ENCODE results near the gene SUMO4.
"Not testable (repeated sequence)": the region's sequence is repeated elsewhere in the genome, so short reads cannot be mapped to it uniquely, and the experiment has no call there.

Gene SUMO4

DNA sequence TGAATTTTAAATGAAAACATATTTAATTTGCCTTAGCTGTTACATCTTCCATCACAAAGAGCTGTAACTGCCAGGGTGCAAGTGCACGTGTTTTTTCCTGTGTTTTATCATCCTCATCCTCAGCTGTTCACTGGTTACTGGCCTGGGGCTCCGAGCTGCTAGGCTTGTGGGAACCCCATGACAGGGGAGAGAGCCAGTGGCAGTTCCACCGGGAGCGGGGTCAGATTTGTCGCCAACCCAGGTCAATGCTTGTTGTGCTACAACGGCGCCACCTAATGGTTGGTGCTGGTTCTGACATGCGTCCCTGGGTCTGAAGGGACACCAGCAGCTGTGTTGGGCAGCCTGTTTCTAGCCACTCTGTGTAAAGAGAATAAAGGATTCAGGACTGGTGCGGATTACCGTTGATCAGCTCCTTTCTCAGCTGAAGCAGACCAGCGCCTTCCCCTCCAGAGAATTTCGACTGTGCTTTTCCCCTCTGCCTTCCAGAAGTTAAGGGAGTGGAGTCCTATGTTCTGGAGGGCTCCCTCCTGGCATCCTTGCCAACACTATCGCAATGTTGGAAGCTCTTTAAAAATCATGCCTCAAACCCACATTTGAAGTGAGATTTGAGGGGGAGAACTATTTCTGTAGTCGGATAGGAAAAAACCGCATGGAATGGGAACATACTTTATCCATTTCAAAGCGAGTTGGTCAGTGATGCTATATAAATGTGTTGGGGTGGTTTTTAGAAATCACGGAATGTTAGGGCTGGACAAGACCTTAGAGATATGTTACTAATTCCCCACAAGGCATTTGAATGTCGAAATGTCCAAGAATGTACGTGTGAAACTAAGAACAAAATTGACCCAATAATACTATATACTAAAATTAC is 32.1 kb downstream of the SUMO4 start:
- DNase-seq (ENCODE audit: low read depth): peak; percentile 79

DNA sequence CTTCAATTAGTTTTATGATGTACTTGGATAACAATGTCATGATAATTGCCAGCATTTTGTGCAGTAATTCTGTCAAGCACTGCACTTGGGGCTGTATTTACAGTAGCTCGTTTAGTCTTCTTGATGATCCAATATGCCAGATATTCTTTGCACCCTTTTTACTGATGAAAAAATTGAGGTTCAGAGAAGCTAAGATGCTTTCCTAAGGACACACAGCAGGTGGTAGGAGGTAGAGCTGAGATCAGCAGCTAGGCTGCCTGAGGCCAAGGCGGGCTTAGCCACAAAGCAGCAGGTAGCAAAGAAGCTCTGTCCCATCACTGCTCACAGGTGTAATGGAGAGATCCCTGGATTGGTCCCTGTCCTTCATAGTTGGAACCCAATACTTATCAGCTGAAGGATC is 33.3 kb downstream of the SUMO4 start:
- no peak for DNase-seq (ENCODE audit: low read depth)

DNA sequence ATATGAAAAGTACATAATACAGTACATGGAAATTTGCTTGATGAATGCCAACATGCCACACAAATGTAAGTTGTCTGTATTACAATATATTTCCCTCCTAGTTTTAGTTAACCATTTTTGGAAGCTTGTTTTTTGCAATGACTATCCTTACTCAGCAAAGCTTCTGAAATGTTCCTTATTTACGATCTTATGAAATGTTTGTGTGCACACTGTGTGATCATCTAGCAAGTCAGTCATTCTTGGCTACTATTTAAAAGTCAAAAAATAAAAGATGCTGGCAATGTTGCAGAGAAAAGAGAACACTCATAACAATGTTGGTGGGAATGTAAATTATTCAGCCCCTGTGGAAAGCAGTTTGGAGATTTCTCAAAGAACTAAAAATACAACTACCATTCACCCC is 33.8 kb downstream of the SUMO4 start:
- peak; percentile 72 for DNase-seq (ENCODE audit: low read depth)

DNA sequence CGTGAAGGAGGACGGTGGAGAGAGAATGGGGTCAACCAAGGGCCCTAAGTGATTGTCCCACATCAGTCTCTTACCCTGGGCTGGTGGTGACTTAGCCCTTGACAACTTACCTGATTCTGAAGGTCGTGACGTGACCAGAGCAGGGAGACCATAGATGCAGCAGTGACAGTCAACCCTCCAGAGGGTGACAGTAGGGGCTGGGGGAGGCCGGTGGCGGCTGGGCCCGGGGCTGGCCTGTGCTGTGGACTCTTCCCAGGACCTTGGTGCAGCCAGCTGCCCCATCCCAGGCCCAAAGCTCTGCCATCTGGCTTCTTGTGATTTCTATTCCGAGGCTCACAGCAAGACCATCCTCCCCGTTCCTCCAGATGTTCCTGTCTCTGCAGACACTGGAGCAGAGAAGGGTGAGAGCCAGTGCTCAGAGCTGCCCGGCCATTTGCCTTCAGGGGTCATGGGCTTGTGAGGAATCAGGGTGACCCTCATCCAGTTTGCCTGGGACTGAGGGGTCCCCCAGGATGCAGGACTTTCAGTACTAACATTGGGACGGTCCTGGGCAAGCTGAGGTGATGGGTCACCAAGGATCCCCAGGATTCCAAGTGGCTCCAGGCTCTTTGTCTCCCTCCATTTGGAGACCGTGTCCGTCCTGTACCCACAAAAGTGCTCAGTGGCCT is 36.0 kb downstream of the SUMO4 start:
- DNase-seq (ENCODE audit: low read depth): no peak

DNA sequence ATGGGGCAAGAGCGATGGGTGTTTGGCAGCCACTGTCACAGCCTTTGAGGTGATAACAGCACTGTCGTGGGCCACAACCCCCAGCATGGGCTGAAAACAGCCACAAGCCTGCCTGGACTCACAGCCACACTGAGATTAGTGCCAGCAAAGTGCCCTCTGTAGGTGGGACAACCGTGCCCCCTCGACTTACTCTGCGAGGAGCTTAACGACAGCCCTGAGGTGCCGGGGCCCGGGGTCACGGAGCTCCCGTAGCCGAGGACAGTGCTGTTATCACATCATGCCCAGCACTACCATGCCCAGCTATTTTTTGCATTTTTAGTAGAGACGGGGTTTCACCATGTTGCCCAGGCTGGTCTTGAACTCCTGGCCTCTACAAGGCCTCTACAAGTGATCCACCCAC is 36.6 kb downstream of the SUMO4 start:
- DNase-seq (ENCODE audit: low read depth): no peak

DNA sequence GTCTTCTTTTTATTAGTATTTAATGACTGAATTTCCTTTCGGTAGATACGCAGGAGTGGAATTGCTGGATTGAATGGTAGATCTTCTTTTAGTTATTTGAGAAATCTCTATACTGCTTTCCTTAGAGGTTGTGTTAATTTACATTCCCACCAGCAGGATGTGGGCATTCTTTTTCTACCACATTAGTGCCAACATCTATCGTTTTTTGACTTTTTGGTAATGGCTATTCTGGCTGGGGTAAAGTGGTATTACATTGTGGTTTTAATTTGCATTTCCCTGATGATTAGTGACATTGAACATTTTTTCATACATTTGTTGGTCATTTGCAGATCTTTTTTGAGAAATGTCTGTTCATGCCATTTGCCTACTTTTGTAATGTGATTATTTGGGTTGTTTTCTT is 37.1 kb downstream of the SUMO4 start:
- DNase-seq (ENCODE audit: low read depth): no peak

DNA sequence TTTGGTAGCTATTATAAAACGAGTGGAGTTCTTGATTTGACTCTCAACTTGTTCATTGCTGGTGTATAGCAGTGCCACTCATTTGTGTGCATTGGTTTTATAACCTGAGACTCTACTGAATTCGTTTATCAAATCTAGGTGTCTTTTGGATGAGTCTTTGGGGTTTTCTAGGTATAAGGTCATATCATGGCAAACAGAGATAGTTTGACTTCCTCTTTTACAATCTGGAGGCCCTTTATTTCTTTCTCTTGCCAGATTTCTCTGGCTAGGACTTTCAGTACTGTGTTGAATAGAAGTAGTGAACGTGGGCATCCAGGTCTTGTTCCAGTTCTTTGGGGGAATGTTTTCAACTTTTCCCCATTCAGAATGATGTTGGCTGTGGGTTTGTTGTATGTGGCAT is 38.8 kb downstream of the SUMO4 start:
- no peak for DNase-seq (ENCODE audit: low read depth)

DNA sequence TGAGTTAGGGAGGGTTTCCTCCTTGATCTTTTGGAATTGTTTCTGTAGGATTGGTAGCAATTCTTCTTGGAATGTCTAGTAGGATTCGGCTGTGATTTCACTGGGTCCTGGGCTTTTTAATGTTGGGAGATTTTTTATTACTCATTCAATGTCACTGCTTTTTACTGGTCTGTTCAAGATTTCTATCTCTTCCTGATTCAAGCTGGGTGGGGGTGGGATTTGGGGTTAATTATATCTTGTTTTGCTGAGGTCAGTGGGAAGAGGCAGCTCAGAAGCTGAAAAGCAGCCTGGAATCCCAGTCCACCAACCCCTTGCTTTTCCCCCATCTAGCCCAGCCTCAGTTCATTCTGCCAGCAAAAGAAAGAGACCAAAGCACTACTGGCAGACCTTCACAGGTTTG is 39.6 kb downstream of the SUMO4 start:
- DNase-seq (ENCODE audit: low read depth): no peak

DNA sequence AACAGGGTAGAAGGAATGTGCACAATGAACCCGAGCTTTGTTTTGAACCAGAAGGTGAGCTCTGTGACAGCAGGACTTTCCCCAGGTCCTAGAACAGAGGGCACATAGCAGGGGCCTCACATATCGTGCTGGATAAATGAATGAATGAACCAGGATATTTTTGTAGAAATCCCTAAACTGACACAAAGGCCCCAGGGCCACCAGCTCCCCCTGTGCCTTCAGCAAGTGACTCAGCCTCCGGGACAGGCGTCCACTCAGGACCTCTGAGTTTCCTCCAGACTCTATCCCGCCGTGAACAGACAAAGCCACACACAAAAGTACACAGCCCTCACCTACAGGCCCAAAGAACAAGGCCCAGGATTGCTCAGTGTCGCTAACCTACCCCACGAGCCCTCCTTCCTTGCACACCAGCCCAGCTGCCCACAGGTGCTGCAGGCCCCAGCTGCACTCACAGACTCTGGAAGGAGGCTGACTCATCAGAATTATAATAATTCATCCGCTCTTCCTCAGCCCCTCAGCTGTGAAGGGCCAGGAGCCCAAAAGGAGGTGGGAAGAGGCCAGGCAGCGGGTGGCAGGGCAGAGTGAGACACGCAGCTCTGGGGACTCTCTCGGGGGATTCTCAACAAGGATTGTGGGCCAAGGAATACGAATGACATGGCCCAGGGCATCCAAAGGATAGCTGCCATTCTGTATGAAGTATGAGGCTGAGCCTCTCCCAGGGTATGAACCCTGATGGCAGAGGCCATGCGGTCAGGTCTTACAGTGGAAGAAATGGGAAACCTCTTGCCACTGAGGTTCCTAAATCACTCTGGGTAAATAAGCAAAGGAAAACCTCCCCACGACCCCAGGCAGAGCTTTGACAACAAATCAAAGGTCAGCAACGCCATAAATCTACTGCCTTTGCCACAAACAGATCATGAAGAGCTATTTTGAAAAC is 40.9 kb downstream of the SUMO4 start:
- DNase-seq (ENCODE audit: low read depth): no peak

DNA sequence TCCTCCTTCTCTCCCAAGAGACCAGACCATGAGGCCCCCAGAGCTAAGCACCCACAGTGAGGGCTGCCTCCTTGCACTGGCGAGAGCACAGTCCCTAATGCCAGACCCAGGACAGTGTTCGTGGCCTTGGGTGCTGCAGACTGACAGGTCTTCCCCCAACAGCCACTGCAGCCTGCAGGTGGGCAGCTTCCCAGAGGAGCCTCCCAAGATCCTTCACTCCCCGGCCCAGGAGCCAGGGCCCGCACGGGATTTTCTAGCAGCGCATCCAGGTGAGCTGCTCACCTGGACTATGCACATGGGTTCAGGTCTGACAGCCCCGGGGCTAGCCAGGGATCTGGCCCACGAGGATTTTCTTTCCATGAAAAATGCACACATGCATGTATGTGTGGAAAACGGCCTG is 41.7 kb downstream of the SUMO4 start:
- DNase-seq (ENCODE audit: low read depth): no peak

DNA sequence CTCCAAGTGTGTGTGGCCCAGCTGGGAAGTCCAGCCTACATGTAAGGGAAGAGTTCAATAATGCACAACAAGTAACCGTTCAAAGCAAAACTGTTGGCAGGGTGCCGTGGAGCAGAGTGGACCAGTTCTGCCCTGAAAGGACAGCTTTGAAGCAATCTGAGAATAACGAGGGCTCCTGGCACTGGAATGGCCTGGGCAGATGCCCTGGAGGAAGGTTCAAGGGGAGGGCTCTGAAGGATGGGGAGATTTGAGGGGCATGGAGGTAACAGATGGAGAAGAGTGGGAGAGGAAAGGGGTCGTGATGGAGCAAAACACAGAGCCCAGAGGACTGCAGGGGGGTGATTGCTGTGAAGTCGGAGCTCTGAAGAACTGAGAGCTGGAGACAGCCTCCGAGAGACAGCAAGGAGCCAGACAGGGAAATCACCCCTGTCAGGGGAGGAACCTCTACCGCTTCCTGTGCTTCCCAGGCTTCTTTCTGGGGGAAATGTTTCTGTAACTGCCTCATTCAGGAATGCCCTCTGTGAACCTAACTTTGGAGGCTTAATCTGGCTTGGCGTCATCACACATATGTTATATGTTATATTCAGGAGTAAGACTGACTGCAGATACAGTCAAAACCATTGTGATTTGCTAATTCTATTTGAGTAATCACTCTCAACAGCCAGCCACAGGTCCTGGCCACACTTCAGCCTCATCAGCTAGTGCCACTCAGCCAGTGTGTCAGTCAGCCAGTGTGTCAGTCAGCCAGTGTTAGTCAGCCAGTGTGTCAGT is 43.5 kb downstream of the SUMO4 start:
- DNase-seq (ENCODE audit: low read depth): no peak

DNA sequence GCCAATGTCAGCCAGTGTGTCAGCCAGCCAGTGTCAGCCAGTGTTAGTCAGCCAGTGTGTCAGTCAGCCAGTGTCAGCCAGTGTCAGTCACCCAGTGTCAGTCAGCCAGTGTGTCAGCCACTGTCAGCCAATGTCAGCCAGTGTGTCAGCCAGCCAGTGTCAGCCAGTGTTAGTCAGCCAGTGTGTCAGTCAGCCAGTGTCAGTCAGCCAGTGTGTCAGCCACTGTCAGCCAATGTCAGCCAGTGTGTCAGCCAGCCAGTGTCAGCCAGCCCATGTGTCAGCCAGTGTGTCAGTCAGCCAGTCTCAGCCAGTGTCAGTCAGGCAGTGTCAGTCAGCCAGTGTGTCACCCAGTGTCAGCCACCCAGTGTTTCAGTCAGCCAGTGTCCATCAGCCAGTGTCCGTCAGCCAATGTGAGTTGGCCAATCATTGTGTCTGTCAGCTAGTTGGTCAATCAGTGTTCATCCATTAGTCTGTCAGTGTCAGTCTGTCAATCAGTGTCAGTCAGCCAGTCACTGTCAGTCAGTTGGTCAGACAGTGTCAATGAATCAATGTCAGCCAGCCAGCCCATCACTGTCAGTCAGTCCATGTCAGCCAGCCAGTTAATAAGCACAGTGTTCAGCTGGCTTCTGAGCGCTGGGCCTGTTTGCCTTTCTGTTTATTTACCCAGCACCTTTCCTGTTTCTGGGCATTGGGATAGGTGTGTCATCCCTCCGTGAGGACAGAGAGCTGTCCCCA is 44.5 kb downstream of the SUMO4 start:
- DNase-seq (ENCODE audit: low read depth): not testable (repeated sequence)

DNA sequence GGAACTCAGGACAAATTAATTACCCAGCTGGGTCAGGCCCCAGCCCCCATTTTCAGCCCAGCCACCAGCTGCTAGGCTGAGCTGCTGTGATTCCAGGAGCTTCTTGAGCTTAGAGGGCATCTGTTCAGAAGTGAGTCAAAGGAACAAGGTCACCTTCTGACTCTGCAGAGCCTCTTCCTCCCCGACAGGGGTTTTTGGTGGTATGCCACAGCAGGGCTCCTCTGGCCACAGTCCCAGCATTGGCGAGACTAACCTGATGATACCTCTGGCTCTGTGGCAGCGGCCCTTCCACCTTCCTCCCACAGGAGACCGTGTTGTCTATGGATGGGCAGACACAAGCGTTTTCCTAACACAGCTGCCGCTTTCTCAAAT is 45.0 kb downstream of the SUMO4 start:
- no peak for DNase-seq (ENCODE audit: low read depth)

DNA sequence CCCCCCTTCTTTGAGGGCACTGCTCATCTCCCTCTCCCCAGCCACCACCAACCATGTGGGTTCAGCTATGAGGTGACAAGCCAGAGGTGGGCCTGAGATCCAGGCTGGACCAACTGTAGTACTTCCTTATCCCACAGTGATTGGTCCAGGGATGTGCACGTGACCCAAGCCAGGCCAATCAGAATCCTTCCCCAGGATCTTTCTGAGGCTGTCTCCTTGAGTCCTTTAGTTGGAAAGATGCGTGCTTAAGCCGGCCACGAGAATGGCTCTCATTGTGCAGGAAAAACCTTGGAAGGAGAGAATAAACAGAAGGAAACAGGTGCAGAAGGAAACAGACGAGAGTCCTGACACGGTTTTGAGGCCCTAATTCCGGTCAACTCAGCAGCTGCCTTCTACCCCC is 45.5 kb downstream of the SUMO4 start:
- no peak for DNase-seq (ENCODE audit: low read depth)

DNA sequence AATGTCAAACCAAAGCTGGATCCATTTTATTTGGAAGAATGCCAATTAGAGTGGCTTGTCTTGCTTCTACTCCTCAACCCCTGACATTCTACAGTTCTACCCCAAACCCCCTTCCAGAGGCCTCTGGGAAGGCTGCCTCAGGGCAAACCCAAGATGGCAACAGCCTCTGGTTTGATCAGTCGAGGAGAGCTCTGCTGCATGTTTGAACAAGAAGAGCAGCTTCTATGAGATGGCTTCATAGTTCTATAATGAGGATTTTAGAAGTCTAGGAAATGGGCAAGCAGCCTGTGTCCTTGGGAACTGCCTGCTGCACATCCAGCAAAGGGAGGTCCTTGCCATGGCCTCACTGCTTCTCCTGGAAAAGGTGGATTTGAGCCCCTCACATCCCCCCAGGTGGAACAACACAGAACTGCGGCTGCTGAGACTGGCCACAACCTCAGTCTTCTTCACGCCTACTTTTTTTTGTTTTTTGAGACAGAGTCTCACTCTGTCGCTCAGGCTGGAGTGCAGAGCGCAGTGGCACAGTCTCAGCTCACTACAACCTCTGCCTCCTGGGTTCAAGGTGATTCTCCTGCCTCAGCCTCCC is 46.8 kb downstream of the SUMO4 start:
- no peak for DNase-seq (ENCODE audit: low read depth)

DNA sequence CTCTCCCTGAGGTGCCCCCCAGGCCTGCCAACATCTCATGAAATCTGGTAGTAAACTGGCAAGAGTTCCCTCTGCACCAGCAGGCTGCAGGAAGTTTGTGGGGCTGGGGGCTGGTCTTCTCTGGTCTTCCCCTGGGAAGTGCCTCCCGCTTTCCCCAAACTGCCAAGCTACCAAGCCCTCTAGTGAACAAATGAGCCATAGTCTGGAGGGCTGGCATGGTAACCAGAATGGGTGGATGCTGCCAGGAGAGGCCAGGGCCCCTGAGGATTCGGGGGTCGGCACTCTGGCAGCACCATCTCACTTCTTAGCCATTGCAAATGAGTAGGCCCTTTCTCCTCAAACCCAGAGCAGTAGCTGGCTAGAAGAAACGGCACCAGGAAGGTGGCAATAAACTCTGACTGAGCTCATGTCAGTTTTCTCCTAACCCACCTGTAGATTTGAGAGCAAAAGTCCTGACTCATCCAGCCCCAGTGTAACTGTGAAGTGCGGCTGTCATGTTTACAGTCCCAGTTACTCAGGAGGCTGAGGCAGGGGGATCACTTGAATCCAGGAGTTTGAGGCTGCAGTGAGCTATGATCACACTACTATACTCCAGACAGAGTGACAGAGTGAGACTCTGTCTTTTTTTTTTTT is 48.9 kb downstream of the SUMO4 start:
- DNase-seq (ENCODE audit: low read depth): no peak

DNA sequence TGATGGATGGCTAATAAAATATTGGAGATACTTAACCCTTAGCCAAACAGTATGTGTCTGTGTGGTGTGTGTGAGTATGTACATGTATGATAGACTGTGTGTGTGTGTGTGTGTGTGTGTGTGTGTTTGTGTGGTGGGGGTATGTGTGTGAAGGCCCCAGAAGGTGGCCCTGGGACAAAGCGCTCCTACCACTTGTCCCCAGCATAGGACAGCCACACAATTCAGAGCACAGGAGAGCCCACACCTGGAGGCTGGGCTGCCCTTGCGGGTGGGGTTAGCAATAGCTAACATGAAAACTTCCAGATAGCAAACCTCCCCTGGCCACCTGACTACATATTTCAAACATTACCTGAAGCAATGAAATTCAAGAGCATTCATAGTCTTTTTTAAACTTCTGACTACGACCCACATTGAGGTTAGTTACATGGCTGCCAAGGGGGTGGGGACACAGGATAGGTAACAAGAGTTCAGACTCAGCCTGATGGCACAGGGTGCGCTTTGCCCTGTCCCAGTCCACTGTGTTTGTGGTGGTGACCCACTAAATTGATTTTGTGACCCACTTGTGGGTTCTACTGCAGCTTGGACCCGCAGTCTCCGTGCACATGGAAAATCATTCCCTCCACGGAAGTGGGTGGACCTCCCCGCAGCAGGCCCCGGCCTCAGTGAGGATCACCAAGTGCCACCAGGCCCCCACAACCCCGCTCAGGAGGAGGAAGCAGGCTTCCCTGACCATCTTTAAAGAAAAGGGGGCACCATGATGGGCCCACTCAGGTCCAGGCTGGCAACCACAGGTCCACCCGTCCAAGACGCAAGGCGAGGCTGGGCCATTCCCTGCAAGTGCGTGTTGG is 50.0 kb downstream of the SUMO4 start:
- no peak for DNase-seq (ENCODE audit: low read depth)

All from fibroblast of gingiva (primary cell).